Middle frontal gyrus (tissue), 1 donor: ENCODE measurements around the gene GPR22.

Experiments
- DNase-seq: peaks from one replicate; pipeline ENCODE4 v3.0.0-alpha.2; 2015; ENCODE audit warnings: low spot score; ENCODE audit errors: extremely low spot score

GPR22 gene

GRCh38 chr7:107474104-107474521 is 4.3 kb downstream of the GPR22 start:
- no peak for DNase-seq

GRCh38 chr7:107479303-107479702 is 9.4 kb downstream of the GPR22 start:
- no peak for DNase-seq

- no peak for DNase-seq
Observed at GRCh38 chr7:107480932-107481331, 11.1 kb downstream of the GPR22 start.

GRCh38 chr7:107482571-107482970 is 12.7 kb downstream of the GPR22 start:
- no peak for DNase-seq

GRCh38 chr7:107486041-107486440 is 16.2 kb downstream of the GPR22 start:
- DNase-seq, result no peak

DNA sequence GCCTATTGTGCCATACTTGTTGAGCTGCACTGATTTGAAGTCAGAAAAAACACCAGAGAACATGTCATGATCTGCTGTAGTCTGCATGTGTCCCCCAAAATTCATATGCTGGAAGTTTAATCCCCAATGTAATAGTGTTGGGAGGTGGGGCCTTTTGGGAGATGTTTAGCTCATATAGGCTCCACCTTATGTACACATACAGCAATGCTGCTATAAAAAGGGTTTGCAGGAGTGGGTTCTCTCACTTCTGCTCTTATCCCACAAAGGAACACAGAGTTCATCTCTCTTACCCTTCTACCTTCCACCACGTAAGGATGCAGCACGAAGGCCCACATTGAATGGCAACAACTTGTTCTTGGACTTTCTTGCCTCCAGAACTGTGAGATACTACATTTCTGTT is 23.0 kb downstream of the GPR22 start:
- DNase-seq, result no peak

DNA sequence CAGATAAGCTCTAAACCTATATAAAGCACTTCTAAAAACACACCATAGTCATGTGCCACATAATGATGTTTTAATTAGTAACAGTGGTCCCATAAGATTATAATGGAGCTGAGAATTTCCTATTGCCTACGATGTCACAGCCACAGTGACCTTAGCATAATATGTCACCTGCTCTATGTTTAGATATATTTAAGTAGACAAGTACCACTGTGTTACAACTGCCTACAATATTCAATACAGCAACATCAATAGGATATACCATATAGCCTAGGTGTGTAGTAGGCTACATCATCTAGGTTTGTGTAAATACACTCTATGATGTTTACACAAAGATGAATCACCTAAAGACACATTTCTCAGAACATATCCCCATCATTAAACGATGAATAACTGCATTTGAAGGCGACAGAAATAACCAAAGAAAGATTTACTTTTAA is 24.5 kb downstream of the GPR22 start:
- no peak for DNase-seq

- DNase-seq, result no peak
Observed at GRCh38 chr7:107494884-107495283, 25.0 kb downstream of the GPR22 start.

DNA sequence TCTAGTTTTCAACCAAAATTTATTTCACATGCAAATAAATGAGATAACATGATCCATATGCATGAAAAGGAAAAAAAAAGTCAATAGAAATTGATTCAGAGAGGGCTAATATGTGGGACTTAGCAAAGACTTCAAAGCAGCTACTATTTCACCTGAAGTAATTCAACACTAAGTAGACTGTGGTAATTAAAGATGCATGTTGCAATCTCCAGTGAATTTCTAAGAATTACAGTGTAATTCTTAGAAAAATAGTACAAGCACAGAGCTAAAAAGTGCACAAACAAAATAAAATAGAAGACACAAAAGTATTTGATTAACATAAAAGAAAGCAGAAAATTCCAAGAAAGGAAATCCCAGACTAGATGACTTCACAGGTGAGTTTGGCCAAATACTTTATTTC is 25.7 kb downstream of the GPR22 start:
- DNase-seq, result no peak

GRCh38 chr7:107499731-107500130 is 29.9 kb downstream of the GPR22 start:
- DNase-seq, result no peak

DNA sequence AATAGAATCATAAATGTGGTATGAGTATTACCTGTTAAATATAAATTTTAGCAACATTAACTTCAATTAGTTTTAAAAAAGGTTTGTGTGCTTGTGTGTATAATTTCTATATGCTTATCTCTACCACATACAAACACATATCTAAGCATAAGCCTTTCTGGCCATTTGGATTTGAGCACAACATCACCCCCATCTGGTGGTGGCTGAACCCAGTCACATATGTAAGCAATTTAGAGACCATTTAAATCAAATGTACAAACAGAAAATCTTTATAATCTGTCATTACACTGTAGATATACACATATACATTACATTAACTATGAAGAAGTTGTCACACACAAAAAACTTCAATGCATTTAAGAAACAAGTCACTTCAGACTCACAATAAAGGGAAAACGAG is 31.7 kb downstream of the GPR22 start:
- no peak for DNase-seq

GRCh38 chr7:107502154-107502553 is 32.3 kb downstream of the GPR22 start:
- DNase-seq, result no peak

DNA sequence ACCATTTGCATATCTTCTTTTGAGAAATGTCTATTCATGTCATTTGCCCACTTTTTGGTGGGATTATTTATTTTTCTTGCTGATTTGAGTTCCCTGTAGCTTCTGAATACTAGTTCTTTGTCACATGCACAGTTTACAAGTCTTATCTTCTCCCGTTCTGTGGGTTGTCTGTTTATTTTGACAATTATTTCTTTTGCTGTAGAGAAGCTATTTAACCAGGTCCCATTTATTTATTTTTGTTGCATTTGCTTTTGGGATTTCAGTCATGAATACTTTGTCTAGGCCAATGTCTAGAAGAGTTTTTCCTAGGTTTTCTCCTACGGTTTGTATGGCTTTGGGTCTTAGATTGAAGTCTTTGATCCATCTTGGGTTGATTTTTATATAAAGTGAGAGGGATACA is 32.9 kb downstream of the GPR22 start:
- no peak for DNase-seq

DNA sequence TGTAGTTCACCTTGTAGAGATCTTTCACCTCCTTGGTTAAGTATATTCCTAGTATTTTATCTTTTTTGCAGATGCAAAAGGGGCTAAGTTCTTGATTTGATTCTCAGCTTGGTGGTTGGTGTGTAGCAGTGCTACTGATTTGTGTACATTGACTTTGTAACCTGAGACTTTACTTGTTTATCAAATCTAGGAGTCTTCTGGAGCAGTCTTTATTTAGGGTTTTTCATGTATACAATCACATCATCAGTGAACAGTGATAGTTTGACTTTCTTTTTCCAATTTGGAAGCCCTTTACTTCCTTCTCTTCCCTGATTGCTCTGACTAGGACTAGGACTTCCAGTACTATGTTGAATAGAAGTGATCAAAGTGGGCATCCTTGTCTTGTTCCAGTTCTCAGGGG is 33.8 kb downstream of the GPR22 start:
- no peak for DNase-seq

GRCh38 chr7:107505362-107505761 is 35.5 kb downstream of the GPR22 start:
- DNase-seq, result no peak

- no peak for DNase-seq
Observed at GRCh38 chr7:107505997-107506673, 36.3 kb downstream of the GPR22 start.

DNA sequence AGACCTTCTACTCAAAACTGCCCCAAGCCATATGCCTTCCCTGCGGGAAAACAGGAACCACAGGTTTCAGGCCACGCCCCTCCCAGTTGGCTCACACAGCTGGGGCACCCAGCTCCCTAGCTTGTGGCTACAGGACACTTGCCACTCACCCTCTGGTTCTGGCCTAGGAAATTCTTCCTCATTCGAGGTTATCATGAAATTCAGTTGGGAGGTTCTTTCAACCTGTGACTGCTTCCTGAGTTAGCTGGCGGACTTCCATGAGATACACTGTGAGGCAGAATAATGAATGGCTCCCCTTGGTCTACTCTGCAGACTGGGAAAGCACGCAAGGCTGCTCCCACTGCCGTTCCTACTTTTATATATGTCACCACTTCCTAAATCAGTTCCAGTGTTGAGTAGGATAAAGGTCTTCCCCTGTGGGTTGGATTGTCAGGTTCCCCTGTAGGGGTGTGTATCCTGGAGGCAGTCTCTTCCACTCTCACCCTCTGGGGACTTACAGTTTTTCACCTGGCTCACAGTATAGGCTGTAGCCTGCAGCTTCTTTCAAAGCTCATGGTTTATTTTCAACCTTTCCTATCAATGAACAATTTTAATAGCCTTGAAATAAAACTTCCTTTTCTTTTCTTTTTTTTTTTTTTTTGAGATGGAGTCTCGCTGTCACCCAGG is 37.0 kb downstream of the GPR22 start:
- no peak for DNase-seq
